Heart right ventricle (tissue), 16 donors: ENCODE measurements around the gene FCHO2. TPM values are rescaled to one million over a fixed set of nuclear protein-coding genes. Genes with fewer than 3 reads are reported as not detected.

ENCODE experiments used
- ATAC-seq, 8 donors: fragments of 200-7000 bp; cut with Tn5 transposase; one replicate each; pipeline ENCODE4 v1.9.1; 2020; ENCODE audit warnings: mild to moderate bottlenecking in 8 of 8, moderate library complexity in 8 of 8, moderate number of reproducible peaks in 1 of 8
- DNase-seq, 2 donors: peaks; one replicate each; pipeline ENCODE4 v3.0.0-alpha.2; 2020
- H3K27ac ChIP-seq, 10 donors: fragments of 200-600 bp; sonication (generic) in 2 of 10; one replicate each; pipeline versions ENCODE4 v1.5.0 to v1.8.0; 2020 to 2022; ENCODE audit warnings: mild to moderate bottlenecking in 3 of 10
- H3K27me3 ChIP-seq, 7 donors: fragments of 200-600 bp; one replicate each; pipeline ENCODE4 v1.8.0; 2021 to 2022; ENCODE audit warnings: mild to moderate bottlenecking in 2 of 7
- H3K36me3 ChIP-seq, 9 donors: fragments of 200-600 bp; sonication (generic) in 1 of 9; one replicate each; pipeline versions ENCODE4 v1.5.0 to v1.8.0; 2020 to 2022; ENCODE audit warnings: mild to moderate bottlenecking in 2 of 9
- H3K4me1 ChIP-seq, 9 donors: fragments of 200-600 bp; sonication (generic) in 1 of 9; one replicate each; pipeline versions ENCODE4 v1.5.0 to v1.8.0; 2020 to 2022; ENCODE audit warnings: mild to moderate bottlenecking in 4 of 9
- H3K4me3 ChIP-seq, 10 donors: fragments of 200-600 bp; sonication (generic) in 2 of 10; one replicate each; pipeline versions ENCODE4 v1.5.0 to v1.8.0; 2020 to 2022; ENCODE audit warnings: mild to moderate bottlenecking in 7 of 10, moderate library complexity in 2 of 10
- H3K9me3 ChIP-seq, 11 donors: fragments of 200-600 bp in 10 of 11; sonication (generic) in 2 of 11; one replicate each; pipeline versions ENCODE4 v1.5.0 to v1.8.0; 2013 to 2022; ENCODE audit warnings: mild to moderate bottlenecking in 2 of 11, control low read depth in 1 of 11, moderate library complexity in 1 of 11
- WGBS, 2 donors: extraction: QIAGEN DNeasy Blood & Tissue Kit; methylation state at CpG; one replicate each; pipeline ENCODE4 v1.1.7; 2013; ENCODE audit warnings: inconsistent platforms in 1 of 2; 5-methylcytosine and 5-hydroxymethylcytosine counted together
- intact Hi-C, 10 donors: fragments of 100-400 bp; cut with DNase I; formaldehyde crosslinking; loops; one replicate each; pipeline versions ENCODE4 v1.11.1 to v1.14.2; 2022
- polyA plus RNA-seq, 2 donors: library from polyadenylated mRNA; stranded (reverse); fragments of 200-250 nt; gene quantifications; one replicate each; pipeline ENCODE4 v1.2.3, GENCODE V29; 2013
- total RNA-seq, 10 donors: library from RNA; stranded (reverse); fragmentation: NEBNext Ultra II Directional in 3 of 10; extraction: Animal tissue kit (Norgen Biotek cat#: 25700) in 3 of 10; gene quantifications; one replicate each; pipeline versions ENCODE4 v1.2.1 to v1.2.4, GENCODE V29; 2021 to 2023
- TF ChIP-seq, protein P1 (sequence below), 9 donors: fragments of 200-600 bp; sonication (generic) in 2 of 9; IDR thresholded peaks; one replicate each; pipeline versions ENCODE4 v1.5.0 to v1.8.0; 2021 to 2022; ENCODE audit warnings: antibody characterized with exemption in 9 of 9, mild to moderate bottlenecking in 5 of 9, moderate library complexity in 1 of 9
- donor health status: Arrhythmogenic right ventricular cardiomyopathy.
- donor health status: ischemic (EF 13 %, LVEDD 7.1; RV severe dilation, severe dysfunction).
- donor health status: healthy with polysubstance abuse.
- donor health status: DM: no; HTN: yes; CAD: no.
- donor health status: DM: no; HTN: no; CAD: no.
- donor health status: ischemic (EF 25% LVEDD 6.9; RV normal size, moderate dysfunction).
- donor health status: ischemic (EF 25% LVEDD 5.7; RV mildly dilated, moderate dysfunction).
- donor health status: healthy.
- donor health status: DM: yes; HTN: yes; CAD: no.
- donor health status: Ischemic cardiomyopathy.
- donor health status: ischemic (EF 35%, LVEDD 5.7; RV mildly dilated, moderate dysfunction).
- donor health status: nonischemic (EF 11% LVEDD 7.7; RV severe dilation, severe dysfunction).
- donor health status: DM: yes; HTN: yes; CAD: no.
- donor health status: PGD.
- donor health status: ischemic (EF 29% LVEDD 5.4; RV normal size, mild dysfunction).
- donor health status: nonischemic (EF 23%, LVEDD 6.1; RV moderate dilation, normal function).

FCHO2 gene
- total and polyA plus RNA-seq, 12 donors, result 4.1 to 26.6 (median 20.2) TPM

DNA sequence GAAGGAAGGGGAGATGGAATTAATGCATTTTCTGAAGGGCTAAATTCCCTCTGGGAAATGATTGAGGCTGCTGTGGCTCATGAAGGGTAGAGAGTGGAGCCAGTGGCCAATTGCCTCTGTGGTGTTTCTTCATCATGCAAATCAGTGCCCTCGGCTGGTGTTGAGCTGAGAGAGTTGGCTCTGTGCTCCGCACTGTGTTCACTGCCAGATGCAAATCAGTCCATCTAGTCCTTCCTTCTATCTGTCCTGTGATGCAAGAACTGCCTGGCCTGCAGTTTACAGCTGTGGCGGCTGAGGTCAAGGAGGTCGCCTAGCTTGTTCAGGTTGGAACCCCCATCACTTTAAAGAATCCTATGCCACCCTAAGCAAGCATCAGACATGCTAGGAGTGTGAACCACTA is 170.5 kb downstream of the FCHO2 start:
- TF ChIP-seq, protein P1, sequence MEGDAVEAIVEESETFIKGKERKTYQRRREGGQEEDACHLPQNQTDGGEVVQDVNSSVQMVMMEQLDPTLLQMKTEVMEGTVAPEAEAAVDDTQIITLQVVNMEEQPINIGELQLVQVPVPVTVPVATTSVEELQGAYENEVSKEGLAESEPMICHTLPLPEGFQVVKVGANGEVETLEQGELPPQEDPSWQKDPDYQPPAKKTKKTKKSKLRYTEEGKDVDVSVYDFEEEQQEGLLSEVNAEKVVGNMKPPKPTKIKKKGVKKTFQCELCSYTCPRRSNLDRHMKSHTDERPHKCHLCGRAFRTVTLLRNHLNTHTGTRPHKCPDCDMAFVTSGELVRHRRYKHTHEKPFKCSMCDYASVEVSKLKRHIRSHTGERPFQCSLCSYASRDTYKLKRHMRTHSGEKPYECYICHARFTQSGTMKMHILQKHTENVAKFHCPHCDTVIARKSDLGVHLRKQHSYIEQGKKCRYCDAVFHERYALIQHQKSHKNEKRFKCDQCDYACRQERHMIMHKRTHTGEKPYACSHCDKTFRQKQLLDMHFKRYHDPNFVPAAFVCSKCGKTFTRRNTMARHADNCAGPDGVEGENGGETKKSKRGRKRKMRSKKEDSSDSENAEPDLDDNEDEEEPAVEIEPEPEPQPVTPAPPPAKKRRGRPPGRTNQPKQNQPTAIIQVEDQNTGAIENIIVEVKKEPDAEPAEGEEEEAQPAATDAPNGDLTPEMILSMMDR (IDR thresholded peaks at IDR 0.05), result no peak
- H3K9me3 ChIP-seq, result no peaks in the 10 kb centered on the region
- H3K36me3 ChIP-seq, result no peaks in the 10 kb centered on the region
- H3K4me1 ChIP-seq, result peaks cover 0 to 11% (median 0%) of the 10 kb centered on the region in 9 donors
- 74 to 86% methylated on average over 4 of the region's 4 CpGs for WGBS, 2 donors
- peaks cover 0 to 58% (median 35%) of the 10 kb centered on the region in 7 donors for H3K27me3 ChIP-seq
- intact Hi-C loops, result no loop called here
- ATAC-seq (peak in 1 of 8 donors; percentile 29), DNase-seq (no peak)
- H3K27ac ChIP-seq, result no peak overlapping the region
- no peak overlapping the region for H3K4me3 ChIP-seq

DNA sequence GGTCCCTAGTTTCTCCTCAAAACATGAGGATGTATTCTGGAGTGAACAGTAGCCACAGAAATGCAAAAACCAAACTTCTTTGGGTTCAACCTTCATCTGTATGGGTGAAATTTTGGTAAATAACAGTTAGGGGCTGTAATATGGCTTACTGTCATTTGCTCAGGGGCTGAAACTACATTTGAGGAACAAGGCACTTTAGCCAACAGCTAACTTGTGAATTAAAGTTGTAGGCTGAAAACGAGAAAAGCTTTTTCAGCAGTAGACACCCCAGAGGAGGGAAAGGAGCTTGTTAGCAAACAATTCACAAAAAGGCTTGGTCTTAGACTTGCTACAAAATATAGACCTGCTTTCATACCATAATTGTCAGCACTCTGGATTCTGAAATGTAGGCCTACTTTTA is 171.1 kb downstream of the FCHO2 start:
- TF ChIP-seq, protein P1 (IDR thresholded peaks at IDR 0.05), result no peak
- DNase-seq, result no peak
- H3K9me3 ChIP-seq, result no peaks in the 10 kb centered on the region
- ATAC-seq, result no peak
- intact Hi-C loops, result no loop called here
- H3K4me3 ChIP-seq, result no peak overlapping the region
- no peak overlapping the region for H3K27ac ChIP-seq
- H3K36me3 ChIP-seq, result no peaks in the 10 kb centered on the region
- peaks cover 0 to 11% (median 0%) of the 10 kb centered on the region in 9 donors for H3K4me1 ChIP-seq
- 70 to 73% methylated on average over 1 of the region's 1 CpG for WGBS, 2 donors
- peaks cover 0 to 52% (median 30%) of the 10 kb centered on the region in 7 donors for H3K27me3 ChIP-seq

DNA sequence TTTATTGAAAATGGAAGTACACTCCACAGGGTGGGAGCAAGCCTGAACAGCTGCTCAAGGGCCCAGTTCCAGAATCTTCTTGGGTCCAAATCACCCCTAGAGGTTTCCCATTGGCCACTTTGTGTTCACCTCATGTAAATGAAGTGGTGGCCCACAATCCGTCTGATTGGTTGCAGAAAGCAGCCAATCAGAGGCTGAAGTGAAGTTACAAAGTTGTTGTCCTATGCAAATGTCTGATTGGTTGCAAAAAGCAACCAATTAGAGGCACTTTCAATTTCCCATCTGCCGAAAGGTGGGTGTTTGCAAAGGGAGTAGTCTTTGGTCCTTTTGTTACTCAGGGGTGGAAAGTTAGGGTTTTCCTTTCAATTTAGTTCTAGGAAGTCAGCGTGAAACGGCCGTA is 173.3 kb downstream of the FCHO2 start:
- ATAC-seq, result no peak
- intact Hi-C loops, result no loop called here
- H3K4me1 ChIP-seq, result no peaks in the 10 kb centered on the region
- no peak overlapping the region for H3K27ac ChIP-seq
- TF ChIP-seq, protein P1 (IDR thresholded peaks at IDR 0.05), result no peak
- WGBS, 2 donors, result 83 to 87% methylated on average over 5 of the region's 5 CpGs
- peaks cover 0 to 32% (median 15%) of the 10 kb centered on the region in 7 donors for H3K27me3 ChIP-seq
- no peak for DNase-seq
- H3K4me3 ChIP-seq, result no peak overlapping the region
- no peaks in the 10 kb centered on the region for H3K9me3 ChIP-seq
- no peaks in the 10 kb centered on the region for H3K36me3 ChIP-seq

- Histone ChIP-seq H3K4me1 (no peaks in the 10 kb centered on the region), H3K36me3 (no peaks in the 10 kb centered on the region), H3K4me3 (no peak overlapping the region), H3K27ac (no peak overlapping the region), H3K27me3 (peaks cover 0 to 29% (median 14%) of the 10 kb centered on the region in 7 donors), H3K9me3 (no peaks in the 10 kb centered on the region)
- ATAC-seq (no peak), DNase-seq (no peak)
- TF ChIP-seq, protein P1 (IDR thresholded peaks at IDR 0.05), result no peak
- WGBS, 2 donors, result 47 to 67% methylated on average over 1 of the region's 1 CpG
- intact Hi-C loops, result no loop called here
Observed at GRCh38 chr5:73130811-73131210, 175.0 kb downstream of the FCHO2 start.
